Measurements from ENCODE around the gene LZTS2. TPM values are rescaled to one million over a fixed set of nuclear protein-coding genes. Genes with fewer than 3 reads are reported as not detected.

LZTS2 gene
- total RNA-seq, 1 experiment from 2014 or later, result 49.1 TPM

- ChIA-PET POLR2A (ENCODE audit: low non-redundant PET) (interaction anchor here (0.6 kb wide), 1 partner anchor 220 kb away, joined by 6 read pairs; no protein-coding TSS in a partner anchor), CTCF (no interaction called here)
- H3K27ac ChIP-seq (ENCODE audit: low read depth, low read length, poor library complexity, severe bottlenecking), result no peak overlapping the region
- no TSS peak for BruUV-seq (replicated peaks)
- peaks cover 5% of the 10 kb centered on the region for H3K36me3 ChIP-seq (ENCODE audit: insufficient read depth, low read length, poor library complexity, severe bottlenecking)
- H3K4me1 ChIP-seq (ENCODE audit: insufficient read depth, low read length, poor library complexity, severe bottlenecking), result no peaks in the 10 kb centered on the region
- H3K27me3 ChIP-seq (replicated peaks; ENCODE audit: insufficient read depth, low read depth, low read length, poor library complexity), result no peaks in the 10 kb centered on the region
- no peak for DNase-seq (ENCODE audit: low spot score)
- TF ChIP-seq EZH2 (IDR thresholded peaks at IDR 0.05; ENCODE audit: borderline replicate concordance, low read depth, low read length, poor library complexity, severe bottlenecking), result no peak
- no peak for TF ChIP-seq CTCF (conservative IDR thresholded peaks at IDR 0.05; ENCODE audit: low read depth, low read length)
- no peaks in the 10 kb centered on the region for H3K9me3 ChIP-seq (ENCODE audit: low read depth, low read length, poor library complexity, severe bottlenecking)
- no peak overlapping the region for H3K4me3 ChIP-seq (ENCODE audit: low read depth, low read length, poor library complexity, severe bottlenecking)
- intact Hi-C loops (cut with micrococcal nuclease; ENCODE audit: unreplicated experiment), result no loop called here
Observed at GRCh38 chr10:100976906-100977305, 22.7 kb upstream of the LZTS2 start.

GRCh38 chr10:100977436-100977835 is 22.2 kb upstream of the LZTS2 start:
- ChIA-PET CTCF (no interaction called here), POLR2A (ENCODE audit: low non-redundant PET) (no interaction called here)
- no peaks in the 10 kb centered on the region for H3K27me3 ChIP-seq (replicated peaks; ENCODE audit: insufficient read depth, low read depth, low read length, poor library complexity)
- DNase-seq (ENCODE audit: low spot score), result no peak
- H3K36me3 ChIP-seq (ENCODE audit: insufficient read depth, low read length, poor library complexity, severe bottlenecking), result peaks cover 5% of the 10 kb centered on the region
- H3K27ac ChIP-seq (ENCODE audit: low read depth, low read length, poor library complexity, severe bottlenecking), result no peak overlapping the region
- no peaks in the 10 kb centered on the region for H3K9me3 ChIP-seq (ENCODE audit: low read depth, low read length, poor library complexity, severe bottlenecking)
- H3K4me1 ChIP-seq (ENCODE audit: insufficient read depth, low read length, poor library complexity, severe bottlenecking), result no peaks in the 10 kb centered on the region
- BruUV-seq (replicated peaks), result no TSS peak
- no peak overlapping the region for H3K4me3 ChIP-seq (ENCODE audit: low read depth, low read length, poor library complexity, severe bottlenecking)
- intact Hi-C loops (cut with micrococcal nuclease; ENCODE audit: unreplicated experiment), result no loop called here
- TF ChIP-seq CTCF (conservative IDR thresholded peaks at IDR 0.05; ENCODE audit: low read depth, low read length), result no peak
- TF ChIP-seq EZH2 (IDR thresholded peaks at IDR 0.05; ENCODE audit: borderline replicate concordance, low read depth, low read length, poor library complexity, severe bottlenecking), result no peak

GRCh38 chr10:100978121-100978900 is 21.3 kb upstream of the LZTS2 start:
- no TSS peak for BruUV-seq (replicated peaks)
- no peak for TF ChIP-seq CTCF (conservative IDR thresholded peaks at IDR 0.05; ENCODE audit: low read depth, low read length)
- no peak for TF ChIP-seq EZH2 (IDR thresholded peaks at IDR 0.05; ENCODE audit: borderline replicate concordance, low read depth, low read length, poor library complexity, severe bottlenecking)
- no peak for DNase-seq (ENCODE audit: low spot score)
- H3K9me3 ChIP-seq (ENCODE audit: low read depth, low read length, poor library complexity, severe bottlenecking), result no peaks in the 10 kb centered on the region
- no peak overlapping the region for H3K4me3 ChIP-seq (ENCODE audit: low read depth, low read length, poor library complexity, severe bottlenecking)
- no peaks in the 10 kb centered on the region for H3K27me3 ChIP-seq (replicated peaks; ENCODE audit: insufficient read depth, low read depth, low read length, poor library complexity)
- no peaks in the 10 kb centered on the region for H3K4me1 ChIP-seq (ENCODE audit: insufficient read depth, low read length, poor library complexity, severe bottlenecking)
- CTCF ChIA-PET, result no interaction called here
- peaks cover 5% of the 10 kb centered on the region for H3K36me3 ChIP-seq (ENCODE audit: insufficient read depth, low read length, poor library complexity, severe bottlenecking)
- intact Hi-C loops (cut with micrococcal nuclease; ENCODE audit: unreplicated experiment), result no loop called here
- H3K27ac ChIP-seq (ENCODE audit: low read depth, low read length, poor library complexity, severe bottlenecking), result no peak overlapping the region
- POLR2A ChIA-PET (ENCODE audit: low non-redundant PET), result no interaction called here
